GM12864 (cell line): ENCODE data around the gene LRRC52.

Experiments
- DNase-seq: peaks from one replicate; pipeline ENCODE4 v3.0.0-alpha.2; 2011; ENCODE audit warnings: low read depth
- H3K4me3 ChIP-seq: 2 replicates; pipeline ENCODE4 v1.5.1; 2011; ENCODE audit warnings: mild to moderate bottlenecking, low read depth, low read length, control low read depth
- TF ChIP-seq, protein P1 (sequence below): IDR thresholded peaks from 2 replicates; pipeline ENCODE4 v1.5.1; 2011; ENCODE audit warnings: low read depth, mild to moderate bottlenecking, moderate library complexity, low read length, control low read depth, inconsistent platforms; ENCODE audit errors: missing control alignments

LRRC52 gene

DNA sequence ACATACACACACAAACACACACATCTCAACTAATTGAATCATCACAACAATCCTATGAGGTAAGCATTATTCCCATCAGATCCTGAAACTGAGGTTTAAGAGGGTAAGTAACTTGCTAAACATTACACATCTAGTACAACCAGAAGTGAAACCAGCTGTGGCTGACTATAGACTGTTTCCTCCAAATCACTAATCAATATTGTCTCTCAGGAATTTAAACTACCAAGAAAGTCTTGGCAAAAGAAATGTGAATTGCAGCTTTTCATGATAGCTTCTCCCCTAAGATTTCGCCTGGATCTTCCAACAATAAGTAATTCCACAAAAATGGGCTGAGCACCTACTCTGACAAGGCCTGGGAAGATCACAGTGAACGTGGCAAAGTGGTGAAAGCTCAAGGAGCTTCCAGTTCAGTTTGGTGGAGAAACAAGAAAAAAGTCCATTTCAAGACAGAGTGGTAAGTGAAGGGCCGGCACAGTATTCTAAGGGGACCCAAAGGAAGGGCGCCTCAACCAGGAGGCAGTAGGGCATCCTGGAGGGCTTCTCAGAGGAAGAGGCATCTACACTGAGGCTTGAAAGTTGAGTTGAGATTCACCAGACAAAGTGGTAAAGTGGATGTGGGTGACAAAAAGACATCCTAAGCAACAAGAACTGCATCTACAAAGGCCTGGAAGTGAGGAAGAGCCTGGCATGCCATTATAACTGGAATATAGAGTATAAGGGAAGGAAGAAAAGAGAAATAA lies 22.1 kb downstream of the LRRC52 start:
- TF ChIP-seq, protein P1, sequence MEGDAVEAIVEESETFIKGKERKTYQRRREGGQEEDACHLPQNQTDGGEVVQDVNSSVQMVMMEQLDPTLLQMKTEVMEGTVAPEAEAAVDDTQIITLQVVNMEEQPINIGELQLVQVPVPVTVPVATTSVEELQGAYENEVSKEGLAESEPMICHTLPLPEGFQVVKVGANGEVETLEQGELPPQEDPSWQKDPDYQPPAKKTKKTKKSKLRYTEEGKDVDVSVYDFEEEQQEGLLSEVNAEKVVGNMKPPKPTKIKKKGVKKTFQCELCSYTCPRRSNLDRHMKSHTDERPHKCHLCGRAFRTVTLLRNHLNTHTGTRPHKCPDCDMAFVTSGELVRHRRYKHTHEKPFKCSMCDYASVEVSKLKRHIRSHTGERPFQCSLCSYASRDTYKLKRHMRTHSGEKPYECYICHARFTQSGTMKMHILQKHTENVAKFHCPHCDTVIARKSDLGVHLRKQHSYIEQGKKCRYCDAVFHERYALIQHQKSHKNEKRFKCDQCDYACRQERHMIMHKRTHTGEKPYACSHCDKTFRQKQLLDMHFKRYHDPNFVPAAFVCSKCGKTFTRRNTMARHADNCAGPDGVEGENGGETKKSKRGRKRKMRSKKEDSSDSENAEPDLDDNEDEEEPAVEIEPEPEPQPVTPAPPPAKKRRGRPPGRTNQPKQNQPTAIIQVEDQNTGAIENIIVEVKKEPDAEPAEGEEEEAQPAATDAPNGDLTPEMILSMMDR = no peak
- no peak for DNase-seq
- no peak overlapping the region for H3K4me3 ChIP-seq

DNA sequence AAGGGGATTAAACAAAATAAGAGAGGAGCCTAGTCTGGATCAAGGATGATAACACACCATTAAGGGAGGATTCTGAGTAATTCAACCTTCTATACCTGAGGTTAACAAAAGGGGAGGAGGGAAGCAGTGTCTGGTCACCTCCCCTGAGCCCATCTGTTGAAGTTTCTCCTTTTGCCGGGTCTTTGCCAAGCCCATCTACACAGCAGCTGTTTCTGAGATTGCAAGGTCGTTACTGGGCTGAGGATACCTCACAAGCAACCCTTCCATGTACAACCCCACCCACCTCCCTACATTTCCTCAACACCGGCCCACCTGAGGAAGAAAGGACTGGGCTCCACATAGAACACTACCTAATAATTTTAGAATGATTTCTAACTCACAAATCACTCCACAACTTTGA lies 26.3 kb downstream of the LRRC52 start:
- TF ChIP-seq, protein P1 = no peak
- DNase-seq = no peak
- no peak overlapping the region for H3K4me3 ChIP-seq

DNA sequence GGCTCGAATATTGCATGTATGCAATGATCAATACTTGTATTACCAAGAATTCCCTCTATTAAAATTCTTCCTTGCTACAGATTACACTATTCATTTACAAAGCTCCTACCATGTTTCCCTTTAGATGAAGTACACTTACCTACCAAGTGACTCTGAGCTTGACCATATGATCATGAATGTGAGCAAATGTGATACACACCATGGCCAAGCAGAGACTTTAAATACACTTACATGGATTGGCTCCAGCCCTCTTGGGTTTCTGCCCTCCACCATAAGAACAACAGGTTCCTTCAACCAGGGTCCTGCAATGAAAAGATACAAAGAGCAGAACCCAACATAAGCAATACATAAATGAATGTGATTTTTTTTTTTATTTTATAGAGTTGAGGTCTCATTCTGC lies 30.0 kb downstream of the LRRC52 start:
- DNase-seq = no peak
- TF ChIP-seq, protein P1 = no peak
- no peak overlapping the region for H3K4me3 ChIP-seq

DNA sequence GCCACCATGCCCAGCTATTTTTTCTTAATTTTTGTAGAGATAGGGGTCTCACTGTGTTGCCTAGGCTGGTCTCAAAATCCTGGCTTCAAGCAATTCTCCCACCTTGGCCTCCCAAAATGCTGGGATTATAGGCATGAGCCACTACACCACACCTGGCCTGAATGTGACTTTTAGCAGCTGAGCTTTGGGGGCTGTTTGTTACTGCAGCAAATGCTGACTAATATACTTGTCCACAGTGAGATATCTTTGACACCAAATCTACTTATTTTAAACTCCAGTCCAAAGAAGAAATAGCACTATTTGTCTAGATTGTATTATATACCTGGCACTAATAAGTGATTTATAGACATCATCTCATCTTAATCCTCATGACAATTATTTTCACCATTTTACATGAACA lies 30.5 kb downstream of the LRRC52 start:
- H3K4me3 ChIP-seq = no peak overlapping the region
- TF ChIP-seq, protein P1 = no peak
- no peak for DNase-seq

DNA sequence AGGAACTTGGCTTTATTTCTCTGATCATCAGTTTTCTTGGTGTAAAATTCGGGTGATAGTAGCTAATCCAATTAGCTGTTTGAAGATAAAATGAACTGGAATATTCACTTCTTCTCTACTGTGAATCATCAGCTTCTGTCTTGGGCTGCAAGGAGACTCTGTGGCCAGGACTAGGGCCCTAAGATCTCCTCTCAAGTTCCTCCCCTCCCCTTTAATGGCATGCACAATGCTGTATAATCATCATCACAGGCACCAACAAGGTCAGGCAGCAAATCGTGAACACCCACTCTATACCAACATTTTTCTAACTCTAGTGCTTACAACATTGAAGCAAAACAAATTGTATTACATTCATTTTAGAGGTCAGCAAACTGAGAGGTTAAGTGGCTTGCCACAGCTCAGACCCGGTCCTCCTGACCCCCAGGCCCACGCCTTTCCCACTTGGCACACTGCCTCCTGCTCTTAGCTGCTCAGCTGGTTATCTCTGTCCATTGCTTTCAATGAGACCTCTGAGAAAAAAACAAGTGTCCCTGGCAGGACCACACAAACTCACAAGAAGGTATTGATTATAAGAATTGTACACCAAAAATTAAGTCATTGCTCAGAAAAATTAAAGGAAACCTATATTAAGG lies 31.8 kb downstream of the LRRC52 start:
- TF ChIP-seq, protein P1 = no peak
- no peak overlapping the region for H3K4me3 ChIP-seq
- DNase-seq = no peak

DNA sequence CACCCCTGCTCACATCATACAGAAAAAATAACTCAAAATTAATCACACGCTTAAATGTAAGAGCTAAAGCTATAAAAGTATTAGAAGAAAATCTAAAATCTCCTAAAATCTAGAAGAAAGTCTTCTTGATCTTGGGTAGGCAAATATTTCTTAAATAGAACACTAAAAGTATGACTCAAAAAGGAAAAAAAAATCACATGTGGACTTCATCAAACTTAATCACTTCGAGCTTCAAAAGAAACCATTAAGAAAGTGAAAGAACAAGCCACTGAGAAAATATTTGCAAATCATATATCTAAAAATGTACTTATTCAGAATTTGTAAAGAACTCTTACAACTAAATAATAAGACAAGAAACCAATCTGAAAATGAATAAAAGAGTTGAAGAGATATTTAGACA lies 32.7 kb downstream of the LRRC52 start:
- no peak for DNase-seq
- no peak overlapping the region for H3K4me3 ChIP-seq
- TF ChIP-seq, protein P1 = no peak

DNA sequence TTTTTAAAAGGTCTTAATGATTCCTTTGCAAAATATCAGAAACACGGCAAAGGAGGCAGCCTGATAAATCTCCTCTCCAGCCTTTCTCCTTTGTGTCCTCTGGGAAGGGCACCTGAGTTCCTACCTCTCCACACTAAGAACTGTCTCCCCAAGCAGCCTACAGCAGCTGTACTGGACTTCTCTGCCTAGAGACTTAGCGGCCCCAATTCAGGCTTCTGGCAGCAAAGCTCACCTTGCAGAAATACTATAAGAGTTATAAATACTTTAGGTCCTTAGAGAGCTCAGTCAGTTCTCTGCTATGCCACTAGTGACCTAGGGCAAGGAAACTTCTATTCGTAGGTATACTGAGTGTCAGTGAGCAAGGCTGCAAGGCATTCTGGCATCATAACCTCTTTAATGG lies 33.9 kb downstream of the LRRC52 start:
- H3K4me3 ChIP-seq = no peak overlapping the region
- TF ChIP-seq, protein P1 = no peak
- no peak for DNase-seq
